Liver (tissue), 9 donors: ENCODE measurements around the gene FNDC1. TPM values are rescaled to one million over a fixed set of nuclear protein-coding genes. Genes with fewer than 3 reads are reported as not detected.
A peak's percentile ranks its signal among the peaks of the same experiment; 100 is the strongest.

Source experiments
- DNase-seq: peaks from one replicate; pipeline ENCODE4 v3.0.0-alpha.2; 2017; ENCODE audit warnings: low spot score
- H3K27ac ChIP-seq, 2 donors: one replicate each; pipeline ENCODE4 v1.7.0; 2013; ENCODE audit warnings: inconsistent platforms in 2 of 2, low read length in 2 of 2, control low read depth in 1 of 2, low read depth in 1 of 2, mild to moderate bottlenecking in 1 of 2
- H3K27me3 ChIP-seq, 4 donors: one replicate each; pipeline versions ENCODE4 v1.6.1 to v1.7.0; 2013; ENCODE audit warnings: low read length in 3 of 4, inconsistent platforms in 1 of 4, mild to moderate bottlenecking in 1 of 4, moderate library complexity in 1 of 4; ENCODE audit not compliant: control insufficient read depth in 4 of 4, insufficient read depth in 4 of 4
- H3K36me3 ChIP-seq, 4 donors: one replicate each; pipeline versions ENCODE4 v1.6.1 to v1.7.0; 2013; ENCODE audit warnings: low read length in 3 of 4, mild to moderate bottlenecking in 3 of 4, low read depth in 1 of 4, moderate library complexity in 1 of 4; ENCODE audit not compliant: control insufficient read depth in 4 of 4, insufficient read depth in 3 of 4
- H3K4me1 ChIP-seq, 4 donors: one replicate each; pipeline versions ENCODE4 v1.6.1 to v1.7.0; 2013; ENCODE audit warnings: low read length in 3 of 4, mild to moderate bottlenecking in 3 of 4, moderate library complexity in 1 of 4; ENCODE audit not compliant: control insufficient read depth in 4 of 4, insufficient read depth in 4 of 4
- H3K4me3 ChIP-seq, 3 donors: one replicate each; pipeline versions ENCODE4 v1.6.1 to v1.7.0; 2013; ENCODE audit warnings: low read length in 3 of 3, control low read depth in 1 of 3, low read depth in 1 of 3, mild to moderate bottlenecking in 1 of 3
- H3K9ac ChIP-seq, 2 donors: one replicate each; pipeline ENCODE4 v1.7.0; 2013; ENCODE audit warnings: low read length in 2 of 2, mild to moderate bottlenecking in 2 of 2, moderate library complexity in 2 of 2, control low read depth in 1 of 2, low read depth in 1 of 2
- H3K9me3 ChIP-seq, 4 donors: one replicate each; pipeline versions ENCODE4 v1.6.1 to v1.7.0; 2013; ENCODE audit warnings: low read length in 3 of 4; ENCODE audit not compliant: control insufficient read depth in 4 of 4
- ATF3 ChIP-seq: IDR thresholded peaks from 2 replicates; pipeline ENCODE4 v1.6.1; 2016; ENCODE audit warnings: antibody characterized with exemption
- CTCF ChIP-seq: fragments of 150-350 bp; IDR thresholded peaks from 2 replicates; pipeline ENCODE4 v1.5.1; 2017; ENCODE audit warnings: improper control_type of control experiment, low read depth, low read length; ENCODE audit not compliant: missing input control
- EGR1 ChIP-seq, 2 donors: IDR thresholded peaks; 2 replicates each; pipeline ENCODE4 v1.6.1; 2016 to 2018; ENCODE audit warnings: antibody characterized with exemption in 2 of 2, low read depth in 2 of 2
- FOXA1 ChIP-seq: IDR thresholded peaks from 2 replicates; pipeline ENCODE4 v1.6.1; 2016; ENCODE audit warnings: antibody characterized with exemption
- FOXA2 ChIP-seq: IDR thresholded peaks from 2 replicates; pipeline ENCODE4 v1.6.1; 2016; ENCODE audit warnings: antibody characterized with exemption
- GABPA ChIP-seq, 2 donors: IDR thresholded peaks in 1 of 2; conservative IDR thresholded peaks in 1 of 2; 2 replicates each; pipeline ENCODE4 v1.6.1; 2016; ENCODE audit warnings: antibody characterized with exemption in 2 of 2, mild to moderate bottlenecking in 1 of 2, moderate library complexity in 1 of 2
- HNF4A ChIP-seq, 2 donors: conservative IDR thresholded peaks; 2 replicates each; pipeline ENCODE4 v1.6.1; 2016; ENCODE audit warnings: antibody characterized with exemption in 2 of 2, mild to moderate bottlenecking in 2 of 2
- HNF4G ChIP-seq: IDR thresholded peaks from 2 replicates; pipeline ENCODE4 v1.6.1; 2016; ENCODE audit warnings: antibody characterized with exemption
- JUND ChIP-seq, 2 donors: IDR thresholded peaks; 2 replicates each; pipeline ENCODE4 v1.6.1; 2016; ENCODE audit warnings: antibody characterized with exemption in 2 of 2
- MAX ChIP-seq: IDR thresholded peaks from 2 replicates; pipeline ENCODE4 v1.6.1; 2016; ENCODE audit warnings: antibody characterized with exemption
- NR2F2 ChIP-seq: IDR thresholded peaks from 2 replicates; pipeline ENCODE4 v1.6.1; 2016; ENCODE audit warnings: antibody characterized with exemption
- RAD21 ChIP-seq, 2 donors: IDR thresholded peaks; 2 replicates each; pipeline ENCODE4 v1.6.1; 2016; ENCODE audit warnings: antibody characterized with exemption in 2 of 2, mild to moderate bottlenecking in 2 of 2
- REST ChIP-seq: IDR thresholded peaks from 2 replicates; pipeline ENCODE4 v1.6.1; 2016; ENCODE audit warnings: antibody characterized with exemption, mild to moderate bottlenecking
- RXRA ChIP-seq, 2 donors: IDR thresholded peaks; 2 replicates each; pipeline ENCODE4 v1.6.1; 2017 to 2018; ENCODE audit warnings: antibody characterized with exemption in 2 of 2, mild to moderate bottlenecking in 1 of 2
- SP1 ChIP-seq: IDR thresholded peaks from 2 replicates; pipeline ENCODE4 v1.6.1; 2018; ENCODE audit warnings: antibody characterized with exemption, mild to moderate bottlenecking
- TAF1 ChIP-seq: conservative IDR thresholded peaks from 2 replicates; pipeline ENCODE4 v1.6.1; 2016; ENCODE audit warnings: antibody characterized with exemption, mild to moderate bottlenecking
- YY1 ChIP-seq: IDR thresholded peaks from 2 replicates; pipeline ENCODE4 v1.6.1; 2016; ENCODE audit warnings: antibody characterized with exemption, mild to moderate bottlenecking
- ZBTB33 ChIP-seq: IDR thresholded peaks from 2 replicates; pipeline ENCODE4 v1.6.1; 2016; ENCODE audit warnings: antibody characterized with exemption
- WGBS: extraction: QIAGEN DNeasy Blood & Tissue Kit; methylation state at CpG from one replicate; pipeline ENCODE4 v1.1.7; 2013; 5-methylcytosine and 5-hydroxymethylcytosine counted together
- polyA plus RNA-seq, 2 donors: library from polyadenylated mRNA; stranded (reverse) in 1 of 2; unstranded in 1 of 2; fragments of 200-250 nt in 1 of 2; fragments of >200 nt in 1 of 2; fragmentation: Nextera tagmentation in 1 of 2; extraction: Ambion mirVana in 1 of 2; gene quantifications; one replicate each; pipeline versions ENCODE4 v1.2.1 to v1.2.3, GENCODE V29; 2013 to 2015
- total RNA-seq, 2 donors: library from RNA; depleted of rRNA; stranded (reverse); fragments of >200 nt; gene quantifications; one replicate each; pipeline ENCODE4 v1.2.3, GENCODE V29; 2014
- donor health status: healthy.
- donor health status: healthy.
- donor health status: healthy.
- donor health status: healthy.
- donor health status: healthy.

FNDC1 gene
- total and polyA plus RNA-seq, 4 donors, result 0.10 to 0.47 (median 0.17) TPM; not detected in 1

GRCh38 chr6:159259441-159260125 is 90.4 kb downstream of the FNDC1 start:
- Histone ChIP-seq H3K9me3 (no peaks in the 10 kb centered on the region), H3K36me3 (no peaks in the 10 kb centered on the region), H3K27ac (no peak overlapping the region), H3K9ac (no peak overlapping the region), H3K27me3 (no peaks in the 10 kb centered on the region), H3K4me3 (no peak overlapping the region), H3K4me1 (peaks cover 10 to 19% (median 12%) of the 10 kb centered on the region in 4 donors)
- TF ChIP-seq RXRA (IDR thresholded peaks at IDR 0.05) (peak in 1 of 2 donors; percentile 64), HNF4A (conservative IDR thresholded peaks at IDR 0.05) (peak in 1 of 2 donors; percentile 44), RAD21 (IDR thresholded peaks at IDR 0.05) (peak; percentile 3 to 25), MAX (no peak)
- DNase-seq, result no peak
- 69% methylated on average over 3 of the region's 3 CpGs for WGBS

- TF ChIP-seq FOXA1, result no peak
- no peak for TF ChIP-seq CTCF
- TF ChIP-seq JUND (IDR thresholded peaks at IDR 0.05), result no peak
- no peak for TF ChIP-seq HNF4G
- no peak for TF ChIP-seq ATF3
- no peak for TF ChIP-seq REST
- no peak for TF ChIP-seq ZBTB33
- TF ChIP-seq MAX, result no peak
- TF ChIP-seq EGR1 (IDR thresholded peaks at IDR 0.05; ENCODE audit: low read depth in 2 of 2), result no peak
- TF ChIP-seq GABPA (IDR thresholded peaks at IDR 0.05 in 1 of 2, conservative IDR thresholded peaks at IDR 0.05 in 1 of 2), result no peak
- no peak for TF ChIP-seq RAD21 (IDR thresholded peaks at IDR 0.05)
- no peak for TF ChIP-seq RXRA (IDR thresholded peaks at IDR 0.05)
- no peak for TF ChIP-seq YY1
- TF ChIP-seq FOXA2, result no peak
- no peak for TF ChIP-seq SP1
- TF ChIP-seq NR2F2, result no peak
- no peak for TF ChIP-seq HNF4A (conservative IDR thresholded peaks at IDR 0.05)
- TF ChIP-seq TAF1, result no peak
- Histone ChIP-seq H3K9me3 (no peaks in the 10 kb centered on the region), H3K27me3 (no peaks in the 10 kb centered on the region), H3K27ac (no peak overlapping the region), H3K4me3 (no peak overlapping the region), H3K9ac (no peak overlapping the region), H3K4me1 (peaks cover 8 to 16% (median 9%) of the 10 kb centered on the region in 4 donors), H3K36me3 (no peaks in the 10 kb centered on the region)
- no peak for DNase-seq
- 89% methylated on average over 4 of the region's 4 CpGs for WGBS
These were observed 91.0 kb downstream of the FNDC1 start for GRCh38 chr6:159260208-159260607.
